ENCODE results near the gene AMER2. TPM values are rescaled to one million over a fixed set of nuclear protein-coding genes. Genes with fewer than 3 reads are reported as not detected.

AMER2 gene
- polyA plus RNA-seq, 1 of the 3 experiments (the other 2 are of a cell fraction): not detected

- Histone ChIP-seq H2AFZ (ENCODE audit: low read depth) (no peak overlapping the region), H4K20me1 (ENCODE audit: insufficient read depth) (no peaks in the 10 kb centered on the region), H3K79me2 (ENCODE audit: insufficient read depth) (no peaks in the 10 kb centered on the region), H3K4me3 (ENCODE audit: low read depth in 2 of 2, low read length in 1 of 2) (no peak overlapping the region), H3K4me1 (ENCODE audit: control insufficient read depth in 1 of 2, insufficient read depth in 2 of 2, low read depth in 1 of 2, low read length in 1 of 2) (no peaks in the 10 kb centered on the region; a peak in 1 of 4 replicates), H3K9me3 (no peaks in the 10 kb centered on the region), H3K36me3 (replicated peaks in 1 of 2; ENCODE audit: control insufficient read depth in 1 of 2, insufficient read depth in 2 of 2, low read length in 1 of 2) (no peaks in the 10 kb centered on the region), H3K27me3 (ENCODE audit: insufficient read depth) (peaks cover 14% of the 10 kb centered on the region; the same call in 1 of the 2 replicates), H3K9ac (no peak overlapping the region), H3K27ac (ENCODE audit: low read depth in 2 of 2, low read length in 1 of 2) (no peak overlapping the region), H3F3A (replicated peaks; ENCODE audit: insufficient read depth) (no peaks in the 10 kb centered on the region), H3K4me2 (no peak overlapping the region), H3K9me2 (no peaks in the 10 kb centered on the region)
- DNase-seq: no peak
- CTCF ChIA-PET: interaction anchor here (1.1 kb wide), 1 partner anchor 10 kb away, joined by 3 read pairs; no protein-coding TSS in a partner anchor
- WGBS (ENCODE audit: low lambda C conversion rate): 12% methylated on average over 3 of the region's 3 CpGs
- POLR2A ChIA-PET: no interaction called here
- TF ChIP-seq YY1 (IDR thresholded peaks at IDR 0.05; ENCODE audit: low read depth): no peak
- no peak for TF ChIP-seq RXRA (IDR thresholded peaks at IDR 0.05; ENCODE audit: borderline replicate concordance, low read depth)
Measured at GRCh38 chr13:25180775-25181537, 8.9 kb upstream of the AMER2 start.

DNA sequence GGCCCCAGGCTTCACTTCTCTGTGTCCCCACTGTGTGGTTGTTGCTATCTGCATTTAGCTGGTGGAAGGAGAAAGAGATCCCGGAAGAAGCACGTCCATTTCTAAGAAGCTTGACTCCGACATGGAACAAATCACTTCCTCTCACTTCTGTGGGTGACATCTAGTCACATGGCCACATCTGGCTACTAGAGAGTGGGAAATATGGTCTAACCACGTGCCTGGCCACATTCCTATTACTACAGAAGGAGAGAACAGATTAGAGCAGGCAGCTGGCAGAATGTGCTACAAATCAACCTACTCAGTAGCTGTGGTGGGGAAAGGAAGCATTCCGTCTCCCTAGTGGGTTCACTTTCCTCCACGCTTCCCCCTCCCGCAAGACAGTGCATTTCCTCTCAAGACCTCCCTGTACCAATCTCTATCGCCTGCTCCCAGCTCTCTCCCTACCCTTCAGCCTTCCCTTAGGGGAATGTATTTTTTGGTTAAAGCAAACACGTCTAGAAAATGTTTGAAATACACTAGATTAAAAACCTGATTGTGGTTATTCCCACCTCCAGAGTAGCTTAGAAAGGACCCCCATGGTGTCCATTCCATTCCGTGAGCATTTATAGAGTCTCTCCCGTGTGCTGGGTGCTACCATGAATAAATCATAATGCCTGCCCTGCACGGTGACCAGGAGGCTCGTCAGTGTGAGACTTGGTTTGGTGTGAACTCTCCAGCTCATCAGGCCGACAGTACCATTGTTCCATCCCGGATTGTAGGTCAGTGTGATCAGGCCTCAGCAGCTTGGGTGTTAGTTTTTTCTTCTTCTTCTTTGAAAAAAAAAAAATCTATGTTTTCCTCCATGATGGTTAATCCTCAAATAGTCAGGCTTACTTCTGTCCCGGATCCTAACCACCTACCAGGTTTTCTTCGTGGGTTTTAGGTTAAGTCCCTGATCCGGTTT is 8.0 kb upstream of the AMER2 start:
- H3K27me3 ChIP-seq (ENCODE audit: insufficient read depth): peaks cover 14% of the 10 kb centered on the region; the same call in 1 of the 2 replicates
- H3K9me3 ChIP-seq: no peaks in the 10 kb centered on the region
- no peaks in the 10 kb centered on the region; a peak in 1 of 4 replicates for H3K4me1 ChIP-seq (ENCODE audit: control insufficient read depth in 1 of 2, insufficient read depth in 2 of 2, low read depth in 1 of 2, low read length in 1 of 2)
- no peak for DNase-seq
- no peak overlapping the region for H3K27ac ChIP-seq (ENCODE audit: low read depth in 2 of 2, low read length in 1 of 2)
- no peak overlapping the region for H2AFZ ChIP-seq (ENCODE audit: low read depth)
- H3K4me3 ChIP-seq (ENCODE audit: low read depth in 2 of 2, low read length in 1 of 2): no peak overlapping the region
- no peaks in the 10 kb centered on the region for H4K20me1 ChIP-seq (ENCODE audit: insufficient read depth)
- POLR2A ChIA-PET: no interaction called here
- TF ChIP-seq YY1 (IDR thresholded peaks at IDR 0.05; ENCODE audit: low read depth): no peak
- TF ChIP-seq, protein P1, sequence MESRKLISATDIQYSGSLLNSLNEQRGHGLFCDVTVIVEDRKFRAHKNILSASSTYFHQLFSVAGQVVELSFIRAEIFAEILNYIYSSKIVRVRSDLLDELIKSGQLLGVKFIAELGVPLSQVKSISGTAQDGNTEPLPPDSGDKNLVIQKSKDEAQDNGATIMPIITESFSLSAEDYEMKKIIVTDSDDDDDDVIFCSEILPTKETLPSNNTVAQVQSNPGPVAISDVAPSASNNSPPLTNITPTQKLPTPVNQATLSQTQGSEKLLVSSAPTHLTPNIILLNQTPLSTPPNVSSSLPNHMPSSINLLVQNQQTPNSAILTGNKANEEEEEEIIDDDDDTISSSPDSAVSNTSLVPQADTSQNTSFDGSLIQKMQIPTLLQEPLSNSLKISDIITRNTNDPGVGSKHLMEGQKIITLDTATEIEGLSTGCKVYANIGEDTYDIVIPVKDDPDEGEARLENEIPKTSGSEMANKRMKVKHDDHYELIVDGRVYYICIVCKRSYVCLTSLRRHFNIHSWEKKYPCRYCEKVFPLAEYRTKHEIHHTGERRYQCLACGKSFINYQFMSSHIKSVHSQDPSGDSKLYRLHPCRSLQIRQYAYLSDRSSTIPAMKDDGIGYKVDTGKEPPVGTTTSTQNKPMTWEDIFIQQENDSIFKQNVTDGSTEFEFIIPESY (IDR thresholded peaks at IDR 0.05; ENCODE audit: borderline replicate concordance, low read depth): no peak
- no peaks in the 10 kb centered on the region for H3K9me2 ChIP-seq
- no peak overlapping the region for H3K9ac ChIP-seq
- 15% methylated on average over 18 of the region's 18 CpGs for WGBS (ENCODE audit: low lambda C conversion rate)
- H3F3A ChIP-seq (replicated peaks; ENCODE audit: insufficient read depth): no peaks in the 10 kb centered on the region
- no peak overlapping the region for H3K4me2 ChIP-seq
- no peaks in the 10 kb centered on the region for H3K36me3 ChIP-seq (replicated peaks in 1 of 2; ENCODE audit: control insufficient read depth in 1 of 2, insufficient read depth in 2 of 2, low read length in 1 of 2)
- CTCF ChIA-PET: interaction anchor here (1.1 kb wide), 1 partner anchor 10 kb away, joined by 3 read pairs; no protein-coding TSS in a partner anchor
- H3K79me2 ChIP-seq (ENCODE audit: insufficient read depth): no peaks in the 10 kb centered on the region

DNA sequence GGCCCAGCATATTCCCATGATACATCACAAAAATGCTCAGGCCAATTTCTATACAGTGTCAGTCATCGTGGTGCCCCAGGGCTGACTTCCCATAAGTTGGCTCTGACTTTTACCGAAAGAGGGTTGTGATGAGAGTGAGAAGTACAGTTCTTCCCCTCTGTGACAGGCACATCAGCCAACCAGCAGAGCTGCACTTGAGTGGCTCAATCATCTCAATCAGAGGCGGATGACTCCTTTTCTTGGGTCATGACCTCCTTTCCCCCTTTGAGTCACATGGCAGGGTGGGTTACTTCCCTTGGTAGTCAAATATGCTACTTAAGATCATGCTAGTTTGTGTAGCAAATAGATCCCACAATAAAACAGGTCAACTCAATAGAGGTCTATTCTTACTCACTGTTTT is 6.9 kb upstream of the AMER2 start:
- POLR2A ChIA-PET: no interaction called here
- CTCF ChIA-PET: no interaction called here
- no peaks in the 10 kb centered on the region for H3K36me3 ChIP-seq (replicated peaks in 1 of 2; ENCODE audit: control insufficient read depth in 1 of 2, insufficient read depth in 2 of 2, low read length in 1 of 2)
- no peak overlapping the region for H3K4me3 ChIP-seq (ENCODE audit: low read depth in 2 of 2, low read length in 1 of 2)
- H3K9ac ChIP-seq: no peak overlapping the region
- 4% methylated on average over 3 of the region's 3 CpGs for WGBS (ENCODE audit: low lambda C conversion rate)
- H3K79me2 ChIP-seq (ENCODE audit: insufficient read depth): no peaks in the 10 kb centered on the region
- no peaks in the 10 kb centered on the region for H4K20me1 ChIP-seq (ENCODE audit: insufficient read depth)
- DNase-seq: no peak
- H3F3A ChIP-seq (replicated peaks; ENCODE audit: insufficient read depth): no peaks in the 10 kb centered on the region
- no peak overlapping the region for H3K4me2 ChIP-seq
- H3K4me1 ChIP-seq (ENCODE audit: control insufficient read depth in 1 of 2, insufficient read depth in 2 of 2, low read depth in 1 of 2, low read length in 1 of 2): no peaks in the 10 kb centered on the region; a peak in 1 of 4 replicates
- no peaks in the 10 kb centered on the region for H3K9me3 ChIP-seq
- no peak overlapping the region for H3K27ac ChIP-seq (ENCODE audit: low read depth in 2 of 2, low read length in 1 of 2)
- peaks cover 19% of the 10 kb centered on the region; the same call in 1 of the 2 replicates for H3K27me3 ChIP-seq (ENCODE audit: insufficient read depth)
- H3K9me2 ChIP-seq: no peaks in the 10 kb centered on the region
- no peak overlapping the region for H2AFZ ChIP-seq (ENCODE audit: low read depth)
- TF ChIP-seq, protein P1 (IDR thresholded peaks at IDR 0.05; ENCODE audit: borderline replicate concordance, low read depth): no peak
- no peak for TF ChIP-seq RAD21 (IDR thresholded peaks at IDR 0.05; ENCODE audit: low read length)
- TF ChIP-seq RXRA (IDR thresholded peaks at IDR 0.05; ENCODE audit: borderline replicate concordance, low read depth): no peak
- TF ChIP-seq JUND (IDR thresholded peaks at IDR 0.05): no peak
- TF ChIP-seq EP300 (IDR thresholded peaks at IDR 0.05; ENCODE audit: borderline replicate concordance in 1 of 2, low read depth in 1 of 2, low read length in 1 of 2): no peak
- TF ChIP-seq NRF1 (IDR thresholded peaks at IDR 0.05; ENCODE audit: low read depth, low read length): no peak
- no peak for TF ChIP-seq FOSL2 (IDR thresholded peaks at IDR 0.05; ENCODE audit: borderline replicate concordance, low read depth)
- TF ChIP-seq YY1 (IDR thresholded peaks at IDR 0.05; ENCODE audit: low read depth): no peak
- TF ChIP-seq MEF2A (IDR thresholded peaks at IDR 0.05; ENCODE audit: borderline replicate concordance, low read depth): no peak
- no peak for TF ChIP-seq TAF1 (IDR thresholded peaks at IDR 0.05; ENCODE audit: borderline replicate concordance, low read depth, low read length)
